GM19455 (cell line): ENCODE data around the gene GRM7.

Experiments
- ATAC-seq: cut with Tn5 transposase; IDR thresholded peaks from one replicate; pipeline ENCODE4 v1.9.1; 2021; ENCODE audit not compliant: unreplicated experiment

Gene GRM7

GRCh38 chr3:7759630-7760029, 898.7 kb downstream of the GRM7 start:
- ATAC-seq = no peak

GRCh38 chr3:7760718-7761117, 899.8 kb downstream of the GRM7 start:
- no peak for ATAC-seq

DNA sequence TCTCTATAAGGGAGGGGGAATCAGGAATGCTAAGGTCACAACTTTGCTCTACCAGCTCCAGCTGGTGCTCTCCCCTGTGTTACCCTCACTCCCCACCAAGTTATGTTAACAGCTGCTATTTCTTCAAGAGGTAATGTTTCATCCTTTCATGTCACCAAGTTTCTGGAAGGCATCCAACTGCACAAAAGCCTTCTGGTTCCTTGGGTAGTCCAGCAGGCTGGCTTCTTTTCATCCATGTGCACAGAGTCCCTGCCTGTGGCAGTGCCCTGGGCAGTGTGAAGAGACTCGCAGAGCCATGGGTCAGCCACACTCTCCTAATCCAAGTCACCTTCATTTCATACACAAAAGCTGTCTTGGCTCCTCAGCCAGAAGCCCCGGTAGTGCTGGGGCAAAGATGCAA, 903.2 kb downstream of the GRM7 start:
- no peak for ATAC-seq

DNA sequence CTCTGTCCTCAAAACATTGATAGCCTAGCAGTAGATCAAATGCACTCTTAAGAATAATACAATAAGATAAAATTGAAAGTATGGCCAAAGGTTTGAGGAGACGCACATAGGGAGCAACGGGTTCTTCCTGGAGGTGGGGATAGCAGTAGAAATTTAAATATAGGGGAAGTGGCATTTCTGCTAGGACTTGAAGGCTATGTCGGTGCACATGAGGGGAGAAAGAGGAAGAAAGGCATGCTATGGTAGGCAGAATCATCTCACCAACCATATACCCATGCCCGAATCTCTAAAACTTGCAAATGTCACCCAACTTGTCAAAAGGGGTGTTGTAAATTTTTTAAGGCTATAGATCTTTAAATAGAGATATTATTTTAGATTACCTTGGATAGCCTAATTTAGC, 905.6 kb downstream of the GRM7 start:
- ATAC-seq = no peak

DNA sequence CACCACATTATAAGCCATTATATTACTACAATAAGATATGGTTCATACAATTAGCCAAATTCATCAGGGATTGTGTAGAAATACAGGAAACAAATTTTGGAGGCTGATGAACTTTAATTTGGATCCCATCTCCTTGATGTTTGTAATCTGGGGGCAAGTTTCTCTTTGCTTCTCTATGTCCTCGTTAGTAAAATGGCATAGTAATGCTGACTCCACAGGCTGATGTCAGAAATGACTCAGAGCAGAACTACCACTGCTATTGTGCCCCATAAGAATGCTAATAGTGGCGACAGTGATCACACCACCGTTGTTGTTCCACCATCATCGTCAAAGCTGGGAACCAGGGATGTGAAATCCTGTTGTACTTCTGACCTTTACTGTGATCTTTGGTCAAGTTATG, 918.4 kb downstream of the GRM7 start:
- ATAC-seq = no peak

DNA sequence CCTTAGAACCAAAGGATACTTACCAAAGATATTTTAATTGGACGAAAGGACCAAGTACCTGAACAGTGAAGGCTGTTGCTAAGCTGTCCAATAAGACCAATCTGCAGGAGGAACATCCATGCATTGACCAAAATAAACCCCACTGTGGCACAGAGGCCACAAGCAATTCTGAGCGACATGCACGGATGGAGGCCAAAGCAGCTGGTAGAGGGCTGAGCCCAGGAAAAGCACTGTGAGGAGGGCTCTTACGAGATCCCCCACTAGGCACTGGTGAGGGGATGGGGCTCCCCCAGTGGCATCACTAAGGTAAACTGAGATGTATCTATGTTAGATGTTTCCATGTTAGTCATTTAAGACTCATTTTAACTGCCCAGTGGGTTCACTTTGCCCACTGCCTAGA, 920.5 kb downstream of the GRM7 start:
- ATAC-seq = no peak

- ATAC-seq = no peak
Measured at GRCh38 chr3:7787871-7788828, 927.2 kb downstream of the GRM7 start.

- no peak for ATAC-seq
Measured at GRCh38 chr3:7788881-7789280, 928.0 kb downstream of the GRM7 start.

- no peak for ATAC-seq
Measured at GRCh38 chr3:7789324-7789723, 928.4 kb downstream of the GRM7 start.

DNA sequence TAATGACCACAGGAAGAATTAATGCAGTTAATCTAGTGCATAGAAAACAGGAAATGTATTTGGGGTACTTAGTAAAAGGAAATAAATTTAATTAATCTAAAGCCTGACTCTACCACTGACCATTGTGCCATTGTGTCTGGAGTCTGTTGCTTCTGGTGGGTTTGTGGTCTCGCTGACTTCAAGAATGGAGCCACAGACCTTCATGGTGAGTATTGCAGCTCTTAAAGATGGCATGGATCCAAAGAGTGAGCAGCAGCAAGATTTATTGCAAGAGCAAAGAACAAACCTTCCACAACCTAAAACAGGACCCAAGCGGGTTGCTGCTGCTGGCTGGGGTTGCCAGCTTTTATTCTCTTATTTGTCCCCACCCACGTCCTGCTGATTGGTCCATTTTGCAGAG, 929.2 kb downstream of the GRM7 start:
- no peak for ATAC-seq
